Measurements from ENCODE around the gene COL2A1. TPM values are rescaled to one million over a fixed set of nuclear protein-coding genes. Genes with fewer than 3 reads are reported as not detected.
A peak's percentile ranks its signal among the peaks of the same experiment; 100 is the strongest.

The COL2A1 gene
- total and polyA plus RNA-seq, 9 of the 15 experiments (the other 6 are each of a cell fraction or from before 2014, with no cell fraction given): 0.46 TPM; not detected in 8

- no peak for TF ChIP-seq BCOR (IDR thresholded peaks at IDR 0.05)
- no peak for TF ChIP-seq ZNF12 (CRISPR knock-in tag; IDR thresholded peaks at IDR 0.05)
- no peak for TF ChIP-seq MCM5 (IDR thresholded peaks at IDR 0.05; ENCODE audit: low read depth)
- no peak for TF ChIP-seq NELFE (IDR thresholded peaks at IDR 0.05; ENCODE audit: insufficient read depth, insufficient read length)
- TF ChIP-seq KLF6 (CRISPR knock-in tag; IDR thresholded peaks at IDR 0.05; ENCODE audit: borderline replicate concordance): no peak
- TF ChIP-seq ARHGAP35 (IDR thresholded peaks at IDR 0.05; ENCODE audit: partially characterized antibody): no peak
- no peak for TF ChIP-seq ADNP (tag; IDR thresholded peaks at IDR 0.05)
- TF ChIP-seq ZNF174 (CRISPR knock-in tag; IDR thresholded peaks at IDR 0.05): no peak
- TF ChIP-seq MAFG (tag; conservative IDR thresholded peaks at IDR 0.05): peak; percentile 47; the same call in 1 of the 2 replicates
- TF ChIP-seq MECOM (CRISPR knock-in tag; IDR thresholded peaks at IDR 0.05): no peak
These were observed 60.5 kb downstream of the COL2A1 start (continued) for GRCh38 chr12:47943623-47944340.

DNA sequence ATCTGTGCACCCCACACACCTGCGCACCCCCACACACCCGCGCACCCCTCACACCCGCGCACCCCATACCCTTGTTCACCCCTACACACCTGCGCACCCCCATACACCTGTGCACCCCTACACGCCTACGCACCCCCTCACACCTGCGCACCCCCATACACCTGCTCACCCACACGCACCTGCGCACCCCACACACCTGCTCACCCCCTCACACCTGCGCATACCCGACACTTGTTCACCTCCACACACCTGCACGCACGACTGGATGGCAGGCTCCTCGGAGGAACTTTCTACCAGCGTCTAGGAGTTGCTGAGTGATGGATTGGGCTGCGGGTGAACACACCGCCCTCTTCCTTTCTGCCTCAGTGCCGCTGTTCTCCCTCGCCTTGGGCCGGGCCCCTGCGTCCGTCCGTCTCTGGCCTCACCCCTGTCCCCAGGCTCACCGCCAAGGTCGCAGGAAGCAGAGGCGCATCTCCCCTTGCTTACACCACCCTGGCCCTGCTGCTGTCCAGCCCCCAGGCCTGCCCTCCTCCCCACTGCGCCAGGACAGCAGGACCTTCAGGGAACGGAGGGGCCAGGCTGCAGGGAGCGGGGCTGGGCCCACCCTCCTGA, 61.6 kb downstream of the COL2A1 start:
- ATAC-seq (no peak), FAIRE-seq (no peak), DNase-seq (ENCODE audit: extremely low read depth in 1 of 4, low spot score in 3 of 4) (no peak)
- Histone ChIP-seq H4K20me1 (replicated peaks; ENCODE audit: control insufficient read depth, insufficient read depth, low read length) (no peaks in the 10 kb centered on the region), H3K27ac (ENCODE audit: extremely low read depth, low read depth, low read length) (no peak overlapping the region), H3K79me2 (ENCODE audit: control insufficient read depth, insufficient read depth, low read length) (no peaks in the 10 kb centered on the region), H2AFZ (ENCODE audit: low read depth, low read length) (no peak overlapping the region), H3K9ac (ENCODE audit: insufficient read depth in 1 of 2, low read depth in 2 of 2, low read length in 2 of 2) (0 out of 4 replicates have a peak overlapping the region, but pooled peaks of 1 of the 2 experiments have one; percentile 17), H3K9me3 (replicated peaks; ENCODE audit: control insufficient read depth, insufficient read depth, low read depth, low read length) (no peaks in the 10 kb centered on the region), H3K4me3 (no peak overlapping the region), H3K4me1 (replicated peaks in 1 of 2; ENCODE audit: control insufficient read depth in 2 of 2, insufficient read depth in 2 of 2, low read length in 2 of 2) (peaks cover 0 to 27% of the 10 kb centered on the region in 2 experiments; a peak in 3 of 5 replicates), H3K4me2 (ENCODE audit: insufficient read depth, low read length) (no peak overlapping the region), H3K36me3 (ENCODE audit: control insufficient read depth, insufficient read depth, low read length) (no peaks in the 10 kb centered on the region), H3K27me3 (ENCODE audit: control insufficient read depth in 2 of 2, insufficient read depth in 2 of 2, low read length in 2 of 2) (peaks cover 28 to 58% of the 10 kb centered on the region in 2 experiments; a peak in 4 of 5 replicates), H3K9me1 (ENCODE audit: control insufficient read depth, insufficient read depth, low read length) (no peaks in the 10 kb centered on the region)
- intact Hi-C loops (cut with micrococcal nuclease) (no loop called here), in situ Hi-C loops (cut with MboI) (no loop called here)
- CTCF ChIA-PET (ENCODE audit: low intra/inter-chr PET ratio): interaction anchor here (0.7 to 1.5 kb wide), 2 partner anchors 222 to 512 kb away, joined by 3 to 4 read pairs; no protein-coding TSS in a partner anchor
- 14% methylated on average over 22 of the region's 31 CpGs for WGBS (ENCODE audit: insufficient coverage, low coverage, missing lambda C conversion rate)
- BruUV-seq (replicated peaks): no TSS peak
- POLR2A ChIA-PET: interaction anchor here (0.5 to 0.6 kb wide), 2 partner anchors 20 to 256 kb away, joined by 3 read pairs; no protein-coding TSS in a partner anchor
- TF ChIP-seq TOE1 (IDR thresholded peaks at IDR 0.05; ENCODE audit: borderline replicate concordance) (no peak), TOE1 (CRISPR knock-in tag; IDR thresholded peaks at IDR 0.05; ENCODE audit: borderline replicate concordance, low read depth) (no peak), ZEB2 (IDR thresholded peaks at IDR 0.05) (0 out of 2 replicates have a peak, but pooled peaks have one; percentile 61), NFE2 (IDR thresholded peaks at IDR 0.05; ENCODE audit: low read depth) (no peak), CCAR2 (IDR thresholded peaks at IDR 0.05; ENCODE audit: low read depth, low read length) (no peak)
- TF ChIP-seq, protein P1, sequence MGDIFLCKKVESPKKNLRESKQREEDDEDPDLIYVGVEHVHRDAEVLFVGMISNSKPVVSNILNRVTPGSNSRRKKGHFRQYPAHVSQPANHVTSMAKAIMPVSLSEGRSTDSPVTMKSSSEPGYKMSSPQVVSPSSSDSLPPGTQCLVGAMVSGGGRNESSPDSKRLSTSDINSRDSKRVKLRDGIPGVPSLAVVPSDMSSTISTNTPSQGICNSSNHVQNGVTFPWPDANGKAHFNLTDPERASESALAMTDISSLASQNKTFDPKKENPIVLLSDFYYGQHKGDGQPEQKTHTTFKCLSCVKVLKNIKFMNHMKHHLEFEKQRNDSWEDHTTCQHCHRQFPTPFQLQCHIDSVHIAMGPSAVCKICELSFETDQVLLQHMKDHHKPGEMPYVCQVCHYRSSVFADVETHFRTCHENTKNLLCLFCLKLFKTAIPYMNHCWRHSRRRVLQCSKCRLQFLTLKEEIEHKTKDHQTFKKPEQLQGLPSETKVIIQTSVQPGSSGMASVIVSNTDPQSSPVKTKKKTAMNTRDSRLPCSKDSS (IDR thresholded peaks at IDR 0.05; ENCODE audit: low read depth, partially characterized antibody): no peak
- TF ChIP-seq, protein P2, sequence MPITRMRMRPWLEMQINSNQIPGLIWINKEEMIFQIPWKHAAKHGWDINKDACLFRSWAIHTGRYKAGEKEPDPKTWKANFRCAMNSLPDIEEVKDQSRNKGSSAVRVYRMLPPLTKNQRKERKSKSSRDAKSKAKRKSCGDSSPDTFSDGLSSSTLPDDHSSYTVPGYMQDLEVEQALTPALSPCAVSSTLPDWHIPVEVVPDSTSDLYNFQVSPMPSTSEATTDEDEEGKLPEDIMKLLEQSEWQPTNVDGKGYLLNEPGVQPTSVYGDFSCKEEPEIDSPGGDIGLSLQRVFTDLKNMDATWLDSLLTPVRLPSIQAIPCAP (CRISPR knock-in tag; IDR thresholded peaks at IDR 0.05; ENCODE audit: borderline replicate concordance): no peak
